HG03457 (cell line): ENCODE data around the gene L1CAM.

Experiments used
- ATAC-seq: cut with Tn5 transposase; IDR thresholded peaks from one replicate; pipeline ENCODE4 v1.9.1; 2021; ENCODE audit warnings: moderate number of reproducible peaks; ENCODE audit not compliant: unreplicated experiment

L1CAM gene

DNA sequence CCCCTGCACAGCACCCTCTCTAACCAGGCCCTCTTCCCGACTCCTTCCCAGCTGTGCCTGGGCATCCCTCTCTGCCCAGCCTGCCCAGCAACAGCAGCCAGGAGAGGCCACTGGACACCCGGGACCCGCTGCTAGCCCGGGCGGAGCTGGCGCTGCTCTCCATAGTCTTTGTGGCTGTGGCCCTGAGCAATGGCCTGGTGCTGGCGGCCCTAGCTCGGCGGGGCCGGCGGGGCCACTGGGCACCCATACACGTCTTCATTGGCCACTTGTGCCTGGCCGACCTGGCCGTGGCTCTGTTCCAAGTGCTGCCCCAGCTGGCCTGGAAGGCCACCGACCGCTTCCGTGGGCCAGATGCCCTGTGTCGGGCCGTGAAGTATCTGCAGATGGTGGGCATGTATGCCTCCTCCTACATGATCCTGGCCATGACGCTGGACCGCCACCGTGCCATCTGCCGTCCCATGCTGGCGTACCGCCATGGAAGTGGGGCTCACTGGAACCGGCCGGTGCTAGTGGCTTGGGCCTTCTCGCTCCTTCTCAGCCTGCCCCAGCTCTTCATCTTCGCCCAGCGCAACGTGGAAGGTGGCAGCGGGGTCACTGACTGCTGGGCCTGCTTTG is 19.6 kb upstream of the L1CAM start:
- no peak for ATAC-seq

DNA sequence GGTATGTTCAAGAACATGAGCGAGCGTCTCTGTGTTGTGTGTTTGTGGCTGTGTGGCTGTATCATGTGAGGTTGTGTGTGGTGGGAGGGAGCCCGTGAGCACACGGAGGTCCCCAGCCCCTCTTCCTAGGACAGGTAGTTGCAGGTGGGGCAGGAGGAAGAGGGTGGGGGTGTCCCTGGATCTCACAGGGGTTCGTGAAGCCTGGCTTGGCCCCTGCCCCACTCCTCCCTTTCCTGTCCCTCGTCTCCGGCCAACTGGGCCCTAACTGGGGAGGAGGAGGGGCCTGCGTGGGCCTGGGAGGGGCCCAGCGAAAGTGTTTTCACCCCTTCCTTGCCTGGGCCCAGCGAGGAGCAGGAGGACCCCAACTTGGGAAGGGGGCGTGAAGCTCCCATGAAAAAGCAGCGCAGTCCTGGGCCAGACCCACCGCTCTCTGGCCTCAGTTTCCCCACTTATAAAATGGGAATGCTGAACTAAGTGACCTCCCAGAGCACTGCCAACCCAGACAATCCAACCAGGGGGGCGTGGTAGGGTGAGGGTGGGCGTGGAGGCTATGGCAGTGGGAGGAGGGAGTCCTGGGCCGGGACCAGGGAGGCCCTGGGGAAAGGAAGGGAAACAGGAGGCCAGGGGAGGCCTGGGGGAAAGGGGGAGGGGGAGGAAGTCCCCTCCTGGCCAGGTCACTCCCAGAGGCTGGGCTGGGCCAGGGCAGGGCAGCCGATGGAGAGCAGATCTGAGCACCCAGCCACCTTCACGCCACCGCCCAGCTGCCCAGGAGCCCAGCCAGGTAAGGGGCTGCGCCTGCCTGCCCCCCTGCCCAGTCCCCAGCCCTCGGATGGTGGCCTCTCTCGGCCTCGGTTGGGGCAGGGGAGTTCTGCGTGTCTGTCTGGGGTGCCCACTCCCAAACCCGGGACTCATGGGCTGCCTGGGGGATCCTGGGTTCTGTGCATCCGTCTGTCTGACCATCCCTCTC is 18.3 kb upstream of the L1CAM start, which contains the start of gene AVPR2:
AVPR2 (plus strand) TSS at position 683 of the 967 bp plus-strand sequence. CDS start 473 bp downstream, outside the sequence.
- ATAC-seq = no peak

DNA sequence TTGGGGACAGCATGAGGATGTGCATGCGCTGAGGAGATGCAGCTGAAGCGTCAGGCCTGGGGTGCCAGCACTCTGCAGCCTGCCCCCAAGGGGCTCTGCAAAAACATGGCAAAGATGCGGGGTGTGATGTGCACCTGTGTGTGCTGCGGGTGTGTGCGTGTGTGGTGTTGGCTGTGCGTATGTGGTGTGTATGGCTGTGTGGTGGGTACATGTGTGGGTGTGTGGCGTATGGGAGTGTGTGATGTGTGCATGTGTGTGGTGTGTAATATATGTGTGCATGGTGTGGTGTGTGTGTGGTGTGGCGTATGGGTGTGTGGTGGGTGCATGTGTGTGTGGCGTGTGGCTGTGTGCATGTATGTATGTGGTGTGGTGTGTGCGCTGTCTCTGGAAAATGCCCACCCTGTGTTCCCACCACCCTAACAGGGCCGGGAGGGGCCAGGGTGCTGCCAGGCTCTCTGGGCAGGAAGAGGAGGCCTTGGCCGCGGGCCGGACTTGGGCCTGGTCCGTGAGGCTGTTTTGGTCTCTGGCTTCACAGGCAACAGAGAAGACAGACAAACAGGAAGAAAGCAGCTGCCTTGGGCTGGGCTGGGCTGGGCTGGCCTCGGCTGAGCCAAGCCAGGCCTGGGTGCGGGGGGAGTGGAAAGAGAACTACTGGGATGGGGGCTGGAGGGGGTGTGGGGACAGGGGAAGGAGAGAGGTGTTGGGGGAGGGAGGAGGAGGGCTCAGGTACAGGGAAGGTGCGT is 17.4 kb upstream of the L1CAM start:
- no peak for ATAC-seq

DNA sequence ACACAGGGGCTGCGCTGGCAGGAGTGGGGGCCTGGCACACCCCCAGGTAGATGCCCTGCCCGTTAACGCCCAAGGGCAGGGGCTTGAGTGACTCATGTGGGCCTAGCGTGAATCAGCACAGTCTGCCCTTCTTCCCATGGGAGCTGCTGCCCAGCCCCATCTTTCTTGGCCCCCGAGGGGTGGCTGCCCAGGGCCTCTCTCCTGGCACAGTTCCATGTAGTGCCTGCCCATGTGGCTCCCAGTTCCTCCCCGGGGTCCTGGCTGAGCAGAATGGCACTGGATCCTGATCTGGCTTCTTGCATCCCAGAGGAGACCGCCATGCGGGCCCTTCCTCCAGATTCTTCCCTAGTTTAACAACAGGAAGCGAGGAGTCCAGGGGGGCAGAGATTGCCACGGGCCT is 16.4 kb upstream of the L1CAM start:
- ATAC-seq = no peak

DNA sequence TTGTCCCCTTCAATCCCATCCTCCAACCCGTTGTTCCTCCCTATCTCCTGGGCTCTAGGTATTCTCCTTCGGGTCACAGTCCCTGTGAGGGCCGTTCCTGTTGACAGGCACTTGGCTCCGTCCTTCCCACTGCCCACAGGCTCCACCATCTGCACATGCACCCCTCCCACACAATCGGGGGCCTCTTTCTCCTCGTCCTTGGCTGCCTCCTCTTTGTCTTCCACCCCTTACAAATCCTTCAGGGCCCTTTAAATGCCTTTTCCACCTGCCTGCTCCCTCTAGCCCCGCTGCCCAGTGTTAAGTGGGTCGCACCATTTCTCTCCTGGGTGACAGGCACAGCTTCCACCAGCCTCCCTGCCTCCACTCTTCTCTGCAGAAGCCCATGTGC is 15.8 kb upstream of the L1CAM start:
- ATAC-seq = no peak

DNA sequence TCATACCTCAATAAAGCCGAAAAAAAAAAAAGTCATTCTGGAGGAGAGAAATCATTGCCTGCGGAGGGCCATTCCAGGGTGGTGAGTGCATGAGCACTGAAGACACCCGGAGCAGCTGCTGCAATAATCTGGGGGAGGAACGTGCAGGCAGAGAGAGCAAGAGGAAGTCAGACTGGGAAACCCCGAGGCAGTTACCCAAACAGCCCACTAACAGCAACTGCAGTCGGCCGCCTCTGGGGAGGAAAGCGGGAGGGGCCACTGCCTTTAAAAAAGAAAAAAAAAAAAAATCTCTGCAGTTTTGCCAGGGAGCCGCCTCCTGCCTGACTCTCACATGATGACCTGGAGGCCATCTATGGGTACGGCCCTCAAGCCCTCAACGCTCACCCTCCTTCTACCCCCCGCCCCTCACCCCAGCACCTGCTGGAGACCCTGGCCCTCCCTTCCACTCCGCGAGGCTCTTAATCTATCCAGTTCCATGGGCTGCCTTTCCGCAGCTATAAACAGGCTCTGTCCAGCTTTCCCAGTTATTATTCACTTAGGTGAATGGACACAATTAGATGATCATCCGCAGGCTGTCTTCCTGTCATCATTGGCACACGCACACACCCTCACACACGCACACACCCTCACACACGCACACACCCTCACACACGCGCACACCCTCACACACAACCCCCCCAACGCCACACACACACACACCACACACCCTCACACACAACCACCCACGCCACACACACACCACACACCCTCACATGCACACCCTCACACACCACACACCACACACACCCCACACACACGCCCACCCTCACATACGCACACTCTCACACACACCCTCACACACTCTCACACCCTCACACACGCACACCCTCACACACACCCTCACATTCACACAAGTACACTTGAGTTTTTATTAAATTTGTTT is 15.1 kb upstream of the L1CAM start:
- no peak for ATAC-seq

DNA sequence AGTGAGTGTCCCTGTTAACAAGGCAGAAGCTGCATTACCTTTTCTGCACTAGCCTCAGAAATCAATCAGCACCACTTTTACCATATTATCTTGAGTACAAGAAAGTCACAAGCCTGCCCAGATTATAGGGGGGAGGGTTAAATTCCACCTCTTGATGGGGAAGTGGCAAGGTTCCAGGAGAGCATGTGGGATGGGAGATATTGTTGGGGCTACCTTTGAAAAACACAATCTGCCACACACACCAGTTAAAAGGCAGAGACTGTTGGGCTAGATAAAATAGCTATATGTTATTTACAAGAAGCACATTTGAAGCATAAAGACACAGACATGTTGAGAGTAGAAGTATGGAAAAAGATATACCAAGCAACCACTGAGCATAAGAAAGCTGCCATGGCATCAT is 11.9 kb upstream of the L1CAM start:
- no peak for ATAC-seq

DNA sequence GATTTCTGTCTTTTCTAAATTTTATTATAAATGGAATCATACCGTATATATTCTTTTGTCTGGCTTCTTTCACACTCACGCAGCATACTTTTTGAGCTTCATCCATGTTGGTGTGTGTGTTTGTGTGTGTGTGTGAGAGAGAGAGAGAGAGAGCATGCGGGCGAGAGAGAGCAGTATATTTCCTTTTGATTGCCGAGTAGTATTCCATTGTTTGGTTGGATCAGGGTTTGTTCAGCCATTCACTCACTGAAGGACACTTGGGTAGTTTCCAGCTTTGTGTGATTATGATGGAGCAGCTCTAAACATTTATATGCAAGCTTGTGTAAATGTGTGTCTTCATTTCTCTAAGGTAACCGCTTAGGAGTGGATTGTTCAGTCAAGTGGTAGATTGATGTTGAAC is 3.1 kb upstream of the L1CAM start:
- ATAC-seq = no peak

DNA sequence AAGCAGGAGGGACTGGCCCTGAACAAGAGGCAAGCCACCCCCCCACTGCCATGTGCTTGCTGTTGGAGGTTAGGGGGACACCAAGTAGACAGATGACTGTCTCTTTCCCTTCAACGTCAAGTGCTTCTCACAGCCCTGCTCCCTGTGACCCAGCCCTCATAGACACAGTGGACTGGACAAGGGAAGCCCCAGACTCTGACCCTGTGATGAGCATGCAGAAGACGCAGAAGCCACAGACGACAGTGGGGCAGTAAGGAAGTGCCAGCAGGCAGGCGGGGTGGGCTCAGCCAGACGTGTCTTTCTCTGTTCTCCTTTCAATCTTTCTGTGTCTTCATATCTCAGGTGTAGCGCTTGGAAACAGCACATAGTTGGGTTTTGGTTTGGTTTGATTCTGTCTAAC is 2.4 kb upstream of the L1CAM start:
- ATAC-seq = no peak

DNA sequence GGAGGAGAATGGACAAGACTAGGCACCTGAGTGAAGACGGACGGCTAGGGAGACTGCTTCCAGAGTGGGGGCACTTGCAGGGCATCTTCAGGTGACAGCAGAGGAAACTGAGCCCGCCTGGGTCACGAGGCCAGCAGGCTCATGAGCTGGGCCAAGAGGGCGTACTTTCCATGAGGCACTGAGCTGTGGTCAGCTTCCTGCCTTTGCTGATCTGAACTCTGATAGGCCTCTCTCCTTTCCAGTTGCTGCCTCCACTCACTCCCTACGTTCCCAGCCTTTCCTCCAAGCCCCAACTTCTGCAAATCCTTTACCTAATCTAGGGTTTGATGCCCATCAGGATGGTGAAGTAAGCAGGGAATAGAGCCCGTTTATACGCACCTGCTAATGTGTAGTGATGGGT is 1.4 kb upstream of the L1CAM start:
- ATAC-seq = no peak

DNA sequence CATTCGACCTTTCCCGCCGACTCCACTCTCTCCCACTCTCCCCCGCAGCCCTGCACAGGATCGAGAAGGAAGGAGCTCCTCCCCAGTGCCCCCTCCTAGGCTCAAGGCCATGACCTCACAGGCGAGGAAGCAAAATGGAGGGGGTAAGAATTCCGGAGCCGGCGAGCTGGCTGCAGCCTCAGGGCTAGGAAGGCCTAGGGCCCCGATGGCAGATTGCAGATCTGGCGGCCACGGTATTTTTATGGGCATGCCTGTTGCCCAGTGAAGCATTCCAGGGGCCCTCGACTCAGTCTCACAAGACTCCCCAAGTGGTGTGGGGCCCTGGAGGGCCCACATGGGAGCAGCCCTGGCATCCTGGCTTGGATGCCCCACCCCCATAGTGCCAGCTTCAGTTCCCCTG is 942 bp upstream of the L1CAM start:
- no peak for ATAC-seq

DNA sequence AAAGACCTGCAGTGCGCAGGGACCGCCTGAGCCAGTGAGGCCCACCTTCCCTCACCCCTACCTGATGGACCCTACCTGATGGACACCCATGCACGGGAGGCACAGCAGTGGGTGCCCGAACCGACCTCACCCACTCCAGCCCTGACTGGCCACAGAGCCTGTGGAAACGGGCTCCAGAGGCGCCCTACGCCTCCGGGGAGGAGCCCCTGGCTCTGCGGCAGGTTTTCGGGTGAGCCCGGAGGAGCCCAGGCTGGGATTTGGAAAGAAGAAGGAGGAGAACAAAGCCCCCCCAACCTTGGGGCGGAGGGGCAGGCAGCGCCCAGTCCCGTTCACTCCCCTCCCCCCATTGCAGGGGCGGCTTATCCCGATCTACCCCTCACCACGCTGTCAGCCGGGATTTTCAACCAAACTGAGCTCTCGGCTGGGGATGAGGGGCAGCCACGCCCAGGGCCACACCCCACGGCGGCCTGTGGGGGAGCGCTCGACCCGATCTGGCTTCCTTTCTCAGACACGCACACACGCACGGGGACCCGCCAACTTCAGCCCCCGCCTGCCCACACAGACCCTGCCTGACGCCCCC is 675 bp downstream of the L1CAM start:
- no peak for ATAC-seq

DNA sequence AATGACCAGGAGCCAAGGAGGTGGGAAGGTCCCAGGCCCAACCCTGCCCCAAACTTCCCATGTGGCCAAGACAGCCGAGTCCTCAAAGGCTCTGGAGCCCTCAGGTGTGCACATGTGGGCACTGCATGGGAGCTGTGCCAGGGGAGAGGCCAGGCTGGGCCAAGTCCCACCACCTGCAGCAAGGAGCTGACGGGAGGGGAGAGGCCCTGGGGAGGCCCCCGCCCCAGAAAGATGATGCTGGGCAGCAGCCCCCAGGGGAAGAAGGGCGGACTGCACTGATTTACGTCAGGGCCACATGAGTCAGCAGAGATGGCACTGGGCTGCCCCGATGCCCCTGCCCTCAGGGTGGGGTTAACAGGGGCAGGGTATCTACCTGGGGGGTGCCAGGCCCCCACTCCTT is 1.4 kb downstream of the L1CAM start:
- ATAC-seq = no peak

DNA sequence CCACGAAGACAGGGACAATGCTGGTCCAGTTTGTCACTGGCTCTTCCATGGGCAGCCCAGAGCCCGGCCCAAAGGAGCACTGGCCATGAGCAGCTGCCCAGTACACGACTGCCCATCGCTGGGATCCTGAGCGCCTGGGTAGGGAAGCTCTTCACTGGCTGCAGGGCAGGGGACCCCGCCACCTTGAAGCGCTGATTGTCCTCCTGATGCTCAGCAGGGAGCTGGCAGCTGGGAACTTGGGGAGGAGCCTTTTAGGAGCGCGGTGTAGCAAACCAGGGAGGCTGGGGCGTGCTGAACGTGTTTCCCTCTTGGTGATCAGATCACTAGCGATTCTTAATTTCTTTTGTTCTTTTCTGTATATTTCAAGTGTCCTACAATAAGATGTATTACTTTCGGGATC is 1.8 kb downstream of the L1CAM start:
- ATAC-seq = no peak

DNA sequence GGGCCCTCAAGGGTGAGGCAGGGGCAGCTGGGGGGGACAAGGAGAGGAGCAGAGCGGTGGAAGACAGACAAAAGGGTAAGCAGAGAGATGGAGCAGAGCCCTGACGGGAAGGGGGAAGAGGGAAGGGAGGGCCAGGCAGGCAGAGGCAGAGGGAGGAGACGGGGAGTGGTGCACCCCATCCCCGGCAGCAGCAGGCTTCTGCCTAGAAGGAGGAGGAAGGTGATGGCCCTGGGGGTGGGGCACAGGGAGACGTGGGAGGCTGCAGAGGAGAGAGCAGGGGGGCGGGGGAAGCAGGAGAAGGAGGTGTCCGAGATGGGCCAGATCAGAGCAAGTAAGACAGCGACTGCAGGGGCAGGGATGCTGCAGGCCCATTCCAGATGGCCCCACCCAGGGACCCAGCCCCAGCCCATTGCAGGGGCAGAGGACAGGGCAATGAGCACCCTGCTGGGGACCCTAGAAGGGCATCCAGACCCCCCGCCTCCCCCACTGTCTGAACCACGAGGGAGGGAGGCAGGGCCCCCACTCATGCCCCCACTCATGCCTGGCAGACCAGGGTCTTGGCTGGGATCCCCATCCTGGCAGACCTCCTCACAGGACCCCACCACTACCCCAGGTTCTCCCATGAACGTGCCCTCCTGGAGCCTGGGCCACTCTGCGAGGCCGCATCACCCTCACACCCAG is 2.7 kb downstream of the L1CAM start:
- ATAC-seq = no peak

DNA sequence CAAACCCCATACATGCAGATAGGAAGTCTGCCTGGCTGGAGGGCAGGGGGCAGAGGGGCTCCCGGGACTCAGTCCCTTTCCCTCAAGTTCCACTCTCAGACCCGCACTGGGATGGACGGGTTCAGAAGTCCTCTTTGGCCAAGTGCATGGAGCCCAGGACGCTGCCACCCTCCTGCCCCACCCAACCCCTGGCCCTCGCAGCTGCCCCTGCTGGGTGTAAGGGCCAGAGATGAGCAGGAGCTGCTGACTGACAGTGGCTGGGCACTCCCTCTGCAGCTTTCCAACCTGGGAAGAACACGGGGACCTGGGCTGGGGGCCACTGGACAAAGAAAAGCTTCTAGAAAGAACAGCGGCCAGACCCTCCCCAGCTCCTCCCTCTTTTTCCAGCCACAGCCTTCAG is 3.4 kb downstream of the L1CAM start:
- no peak for ATAC-seq

DNA sequence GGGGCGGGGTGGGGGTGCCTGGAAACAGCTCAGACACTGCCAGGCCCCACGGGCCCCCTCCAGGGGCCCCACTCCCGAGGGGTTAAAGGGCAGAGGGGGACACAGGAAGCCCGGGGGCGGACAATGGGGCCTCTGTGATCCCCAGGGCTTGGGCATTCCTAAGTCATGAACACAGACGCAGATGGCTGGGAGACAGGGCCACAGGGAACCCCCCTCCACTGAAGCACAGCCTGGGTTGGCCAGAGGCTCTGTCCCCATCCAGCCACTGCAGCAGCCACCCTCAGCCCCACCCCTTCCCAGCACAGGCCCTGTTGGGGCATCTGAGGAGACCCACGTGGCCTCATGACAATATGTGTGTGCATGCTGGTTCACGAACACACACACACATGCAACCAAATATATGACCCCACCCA is 3.9 kb downstream of the L1CAM start:
- no peak for ATAC-seq

DNA sequence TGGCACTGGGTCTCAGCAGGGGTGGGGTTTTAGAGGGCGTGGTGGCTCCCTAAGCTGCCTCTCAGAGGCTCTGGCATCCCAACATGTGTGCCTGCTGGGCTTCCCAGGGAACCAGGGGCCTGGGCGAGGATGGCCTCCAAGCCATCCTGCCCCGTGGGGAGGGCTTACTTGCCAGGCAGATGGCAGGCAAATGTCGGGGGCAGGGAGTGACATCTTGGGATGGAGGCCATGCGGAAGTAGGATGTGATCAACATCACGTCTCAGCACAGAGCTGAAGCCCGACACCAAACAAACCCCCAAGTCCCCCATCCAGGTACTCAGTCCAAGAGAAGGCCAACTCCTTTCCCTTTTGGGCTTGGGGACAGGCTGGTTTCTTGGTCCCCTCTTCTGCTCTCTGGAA is 4.7 kb downstream of the L1CAM start:
- ATAC-seq = no peak

DNA sequence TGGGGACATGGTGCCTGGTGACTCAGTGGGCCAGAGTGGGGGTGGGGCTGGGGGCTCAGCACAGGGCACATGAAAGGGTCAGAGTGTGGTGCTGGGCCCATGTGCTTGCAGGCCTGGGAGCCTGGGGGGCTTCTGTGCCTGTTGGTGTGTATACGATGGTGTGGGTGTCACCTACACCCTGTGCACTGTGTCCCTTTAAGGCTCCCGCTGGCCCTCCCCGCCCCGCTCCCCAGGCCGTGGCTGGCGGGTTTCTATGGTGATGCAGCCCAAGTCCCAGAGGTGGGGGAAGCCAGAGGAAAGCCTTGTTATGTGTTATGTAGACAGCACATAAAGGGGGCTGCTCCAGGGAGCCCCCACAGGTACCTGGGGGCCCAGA is 5.5 kb downstream of the L1CAM start:
- no peak for ATAC-seq
